ENCODE results near the gene BLACAT1. TPM values are rescaled to one million over a fixed set of nuclear protein-coding genes. Genes with fewer than 3 reads are reported as not detected.

Gene BLACAT1
- total and polyA plus RNA-seq, 2 of the 13 experiments (the other 11 are each of a cell fraction or from before 2014, with no cell fraction given) = 1.2 to 2.8 TPM

DNA sequence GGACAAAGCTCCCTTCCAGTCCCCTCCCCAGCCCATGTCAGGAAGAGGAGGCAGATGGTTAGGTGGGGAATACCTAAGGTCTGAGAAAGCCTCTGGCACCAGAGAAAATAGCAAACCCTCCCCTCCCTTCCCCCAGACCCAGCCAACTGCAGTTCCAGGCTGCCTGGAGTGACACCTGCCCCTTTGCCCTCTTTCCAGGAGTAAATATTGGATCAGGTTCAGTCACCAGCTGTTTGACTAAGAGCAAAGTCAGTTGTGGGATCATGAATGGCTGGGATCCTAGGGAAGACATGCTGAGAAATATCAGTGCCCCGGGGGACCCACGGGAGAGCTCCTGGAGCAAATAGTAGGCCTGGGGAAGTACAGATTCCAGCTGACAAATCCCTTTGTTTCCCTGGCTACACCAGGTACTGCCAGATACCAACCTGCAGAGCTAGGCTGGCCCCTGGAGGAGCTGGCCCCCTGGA is 36.4 kb upstream of the BLACAT1 start (continued):
- TF ChIP-seq SP5 (CRISPR knock-in tag; IDR thresholded peaks at IDR 0.05; ENCODE audit: borderline replicate concordance, low read depth) (peak; percentile 70), ELF1 (CRISPR knock-in tag; IDR thresholded peaks at IDR 0.05) (0 out of 2 replicates have a peak, but pooled peaks have one; percentile 49), RARG (CRISPR knock-in tag; IDR thresholded peaks at IDR 0.05; ENCODE audit: low read depth) (no peak), ZSCAN9 (CRISPR knock-in tag; IDR thresholded peaks at IDR 0.05; ENCODE audit: borderline replicate concordance) (peak; percentile 20; the same call in 1 of the 2 replicates), ZNF724P (CRISPR knock-in tag; IDR thresholded peaks at IDR 0.05; ENCODE audit: borderline replicate concordance) (no peak), ZNF574 (CRISPR knock-in tag; IDR thresholded peaks at IDR 0.05) (no peak), GATAD2A (CRISPR knock-in tag; IDR thresholded peaks at IDR 0.05) (peak; percentile 80), WIZ (CRISPR knock-in tag; IDR thresholded peaks at IDR 0.05) (no peak), NAIF1 (CRISPR knock-in tag; IDR thresholded peaks at IDR 0.05; ENCODE audit: borderline replicate concordance) (no peak), MTERF4 (CRISPR knock-in tag; IDR thresholded peaks at IDR 0.05) (peak; percentile 73; the same call in 1 of the 2 replicates), KLF12 (CRISPR knock-in tag; IDR thresholded peaks at IDR 0.05; ENCODE audit: borderline replicate concordance) (no peak), ZNF572 (CRISPR knock-in tag; IDR thresholded peaks at IDR 0.05) (no peak), GABPB1 (CRISPR knock-in tag; IDR thresholded peaks at IDR 0.05) (peak; percentile 27; the same call in 1 of the 2 replicates), ZFAT (CRISPR knock-in tag; conservative IDR thresholded peaks at IDR 0.05) (no peak)
- TF ChIP-seq, protein P1, sequence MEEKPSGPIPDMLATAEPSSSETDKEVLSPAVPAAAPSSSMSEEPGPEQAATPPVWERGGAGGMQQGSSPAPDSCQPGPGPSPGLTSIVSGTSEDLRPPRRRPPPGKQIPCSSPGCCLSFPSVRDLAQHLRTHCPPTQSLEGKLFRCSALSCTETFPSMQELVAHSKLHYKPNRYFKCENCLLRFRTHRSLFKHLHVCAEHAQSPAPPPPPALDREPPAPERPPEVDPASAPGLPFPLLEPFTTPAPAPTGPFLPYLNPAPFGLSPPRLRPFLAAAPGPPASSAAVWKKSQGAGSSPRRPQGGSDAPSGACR (CRISPR knock-in tag; IDR thresholded peaks at IDR 0.05) = peak; percentile 56; the same call in 1 of the 2 replicates
- TF ChIP-seq, protein P2, sequence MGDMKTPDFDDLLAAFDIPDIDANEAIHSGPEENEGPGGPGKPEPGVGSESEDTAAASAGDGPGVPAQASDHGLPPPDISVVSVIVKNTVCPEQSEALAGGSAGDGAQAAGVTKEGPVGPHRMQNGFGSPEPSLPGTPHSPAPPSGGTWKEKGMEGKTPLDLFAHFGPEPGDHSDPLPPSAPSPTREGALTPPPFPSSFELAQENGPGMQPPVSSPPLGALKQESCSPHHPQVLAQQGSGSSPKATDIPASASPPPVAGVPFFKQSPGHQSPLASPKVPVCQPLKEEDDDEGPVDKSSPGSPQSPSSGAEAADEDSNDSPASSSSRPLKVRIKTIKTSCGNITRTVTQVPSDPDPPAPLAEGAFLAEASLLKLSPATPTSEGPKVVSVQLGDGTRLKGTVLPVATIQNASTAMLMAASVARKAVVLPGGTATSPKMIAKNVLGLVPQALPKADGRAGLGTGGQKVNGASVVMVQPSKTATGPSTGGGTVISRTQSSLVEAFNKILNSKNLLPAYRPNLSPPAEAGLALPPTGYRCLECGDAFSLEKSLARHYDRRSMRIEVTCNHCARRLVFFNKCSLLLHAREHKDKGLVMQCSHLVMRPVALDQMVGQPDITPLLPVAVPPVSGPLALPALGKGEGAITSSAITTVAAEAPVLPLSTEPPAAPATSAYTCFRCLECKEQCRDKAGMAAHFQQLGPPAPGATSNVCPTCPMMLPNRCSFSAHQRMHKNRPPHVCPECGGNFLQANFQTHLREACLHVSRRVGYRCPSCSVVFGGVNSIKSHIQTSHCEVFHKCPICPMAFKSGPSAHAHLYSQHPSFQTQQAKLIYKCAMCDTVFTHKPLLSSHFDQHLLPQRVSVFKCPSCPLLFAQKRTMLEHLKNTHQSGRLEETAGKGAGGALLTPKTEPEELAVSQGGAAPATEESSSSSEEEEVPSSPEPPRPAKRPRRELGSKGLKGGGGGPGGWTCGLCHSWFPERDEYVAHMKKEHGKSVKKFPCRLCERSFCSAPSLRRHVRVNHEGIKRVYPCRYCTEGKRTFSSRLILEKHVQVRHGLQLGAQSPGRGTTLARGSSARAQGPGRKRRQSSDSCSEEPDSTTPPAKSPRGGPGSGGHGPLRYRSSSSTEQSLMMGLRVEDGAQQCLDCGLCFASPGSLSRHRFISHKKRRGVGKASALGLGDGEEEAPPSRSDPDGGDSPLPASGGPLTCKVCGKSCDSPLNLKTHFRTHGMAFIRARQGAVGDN (CRISPR knock-in tag; IDR thresholded peaks at IDR 0.05) = no peak
- TF ChIP-seq, protein P3, sequence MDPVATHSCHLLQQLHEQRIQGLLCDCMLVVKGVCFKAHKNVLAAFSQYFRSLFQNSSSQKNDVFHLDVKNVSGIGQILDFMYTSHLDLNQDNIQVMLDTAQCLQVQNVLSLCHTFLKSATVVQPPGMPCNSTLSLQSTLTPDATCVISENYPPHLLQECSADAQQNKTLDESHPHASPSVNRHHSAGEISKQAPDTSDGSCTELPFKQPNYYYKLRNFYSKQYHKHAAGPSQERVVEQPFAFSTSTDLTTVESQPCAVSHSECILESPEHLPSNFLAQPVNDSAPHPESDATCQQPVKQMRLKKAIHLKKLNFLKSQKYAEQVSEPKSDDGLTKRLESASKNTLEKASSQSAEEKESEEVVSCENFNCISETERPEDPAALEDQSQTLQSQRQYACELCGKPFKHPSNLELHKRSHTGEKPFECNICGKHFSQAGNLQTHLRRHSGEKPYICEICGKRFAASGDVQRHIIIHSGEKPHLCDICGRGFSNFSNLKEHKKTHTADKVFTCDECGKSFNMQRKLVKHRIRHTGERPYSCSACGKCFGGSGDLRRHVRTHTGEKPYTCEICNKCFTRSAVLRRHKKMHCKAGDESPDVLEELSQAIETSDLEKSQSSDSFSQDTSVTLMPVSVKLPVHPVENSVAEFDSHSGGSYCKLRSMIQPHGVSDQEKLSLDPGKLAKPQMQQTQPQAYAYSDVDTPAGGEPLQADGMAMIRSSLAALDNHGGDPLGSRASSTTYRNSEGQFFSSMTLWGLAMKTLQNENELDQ (CRISPR knock-in tag; IDR thresholded peaks at IDR 0.05; ENCODE audit: borderline replicate concordance) = no peak
- TF ChIP-seq, protein P4, sequence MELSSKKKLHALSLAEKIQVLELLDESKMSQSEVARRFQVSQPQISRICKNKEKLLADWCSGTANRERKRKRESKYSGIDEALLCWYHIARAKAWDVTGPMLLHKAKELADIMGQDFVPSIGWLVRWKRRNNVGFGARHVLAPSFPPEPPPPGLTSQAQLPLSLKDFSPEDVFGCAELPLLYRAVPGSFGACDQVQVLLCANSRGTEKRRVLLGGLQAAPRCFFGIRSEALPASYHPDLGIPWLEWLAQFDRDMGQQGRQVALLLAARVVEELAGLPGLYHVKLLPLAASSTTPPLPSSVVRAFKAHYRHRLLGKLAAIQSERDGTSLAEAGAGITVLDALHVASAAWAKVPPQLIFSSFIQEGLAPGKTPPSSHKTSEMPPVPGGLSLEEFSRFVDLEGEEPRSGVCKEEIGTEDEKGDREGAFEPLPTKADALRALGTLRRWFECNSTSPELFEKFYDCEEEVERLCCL (CRISPR knock-in tag; IDR thresholded peaks at IDR 0.05; ENCODE audit: borderline replicate concordance) = no peak

Data from HepG2 (cell line).